B cell (primary cell): ENCODE results near the gene COTL1. TPM values are rescaled to one million over a fixed set of nuclear protein-coding genes. Genes with fewer than 3 reads are reported as not detected.

Source experiments
- ATAC-seq: fragments of 200-7000 bp; cut with Tn5 transposase; one replicate; pipeline ENCODE4 v1.10.0; 2021; ENCODE audit warnings: low read depth, mild to moderate bottlenecking, moderate number of reproducible peaks, moderate library complexity
- CTCF ChIA-PET: fragments of 350-600 bp; sonication (Branson Sonifier 250); formaldehyde crosslinking; loops from one replicate; lab custom pipeline; 2021; ENCODE audit warnings: antibody characterized with exemption, inconsistent platforms; lab: Charles Lee
- POLR2A ChIA-PET: fragments of 350-600 bp; sonication (Branson Sonifier 250); formaldehyde crosslinking; loops from one replicate; lab custom pipeline; 2021; ENCODE audit warnings: antibody characterized with exemption; lab: Charles Lee
- DNase-seq: peaks from one replicate; pipeline ENCODE4 v3.0.0; 2013
- H2AFZ ChIP-seq: 2 replicates; pipeline ENCODE4 v1.6.1; 2012; ENCODE audit warnings: mild to moderate bottlenecking, low read depth, low read length; ENCODE audit not compliant: insufficient read depth, poor library complexity, severe bottlenecking
- H3K27ac ChIP-seq, 2 donors: 1 replicate in 1 of 2; 2 replicates in 1 of 2; pipeline ENCODE4 v1.5.1; 2012 to 2013; ENCODE audit warnings: low read length in 2 of 2, mild to moderate bottlenecking in 2 of 2, moderate library complexity in 1 of 2
- H3K27me3 ChIP-seq, 4 experiments: fragments of 200-600 bp in 1 of 4; sonication (generic) in 1 of 4; replicated peaks in 1 of 4; 1 replicate in 2 of 4; 2 replicates in 2 of 4; pipeline versions ENCODE4 v1.6.1 to v1.7.0; 2013 to 2016; ENCODE audit warnings: low read length in 3 of 4, mild to moderate bottlenecking in 2 of 4, mixed read lengths in 1 of 4, moderate library complexity in 1 of 4; ENCODE audit not compliant: insufficient read depth in 4 of 4, control insufficient read depth in 3 of 4; ENCODE audit errors: control extremely low read depth in 1 of 4
- H3K36me3 ChIP-seq, 2 experiments: replicated peaks in 1 of 2; 1 replicate in 1 of 2; 2 replicates in 1 of 2; pipeline versions ENCODE4 v1.6.1 to v1.7.1; 2013; ENCODE audit warnings: low read length in 1 of 2; ENCODE audit not compliant: insufficient read depth in 2 of 2, control insufficient read depth in 1 of 2; ENCODE audit errors: control extremely low read depth in 1 of 2, extremely low read depth in 1 of 2
- H3K4me1 ChIP-seq, 2 donors: fragments of 200-600 bp in 1 of 2; sonication (generic) in 1 of 2; 1 replicate in 1 of 2; 2 replicates in 1 of 2; pipeline versions ENCODE4 v1.5.1 to v1.6.1; 2013 to 2017; ENCODE audit warnings: low read length in 2 of 2; ENCODE audit not compliant: control insufficient read depth in 2 of 2, insufficient read depth in 2 of 2
- H3K4me2 ChIP-seq: replicated peaks from 2 replicates; pipeline ENCODE3; 2012; ENCODE audit warnings: mild to moderate bottlenecking, low read depth, low read length; ENCODE audit not compliant: poor library complexity, severe bottlenecking
- H3K4me3 ChIP-seq, 5 experiments: fragments of 200-600 bp in 1 of 5; sonication (generic) in 1 of 5; 1 replicate in 3 of 5; 2 replicates in 2 of 5; pipeline versions ENCODE4 v1.5.1 to v1.7.0; 2011 to 2016; ENCODE audit warnings: low read length in 4 of 5, mild to moderate bottlenecking in 4 of 5, low read depth in 2 of 5, control low read depth in 1 of 5, moderate library complexity in 1 of 5; ENCODE audit not compliant: insufficient read depth in 1 of 5; ENCODE audit errors: control extremely low read depth in 1 of 5, extremely low read depth in 1 of 5
- H3K79me2 ChIP-seq: fragments of 200-600 bp; sonication (generic); one replicate; pipeline ENCODE4 v1.6.0; 2016; ENCODE audit warnings: low read length; ENCODE audit not compliant: control insufficient read depth, insufficient read depth
- H3K9ac ChIP-seq: fragments of 200-600 bp; sonication (generic); 2 replicates; pipeline ENCODE4 v1.6.1; 2017; ENCODE audit warnings: mild to moderate bottlenecking, low read length, moderate library complexity
- H3K9me3 ChIP-seq, 3 donors: one replicate each; pipeline versions ENCODE4 v1.6.1 to v1.7.1; 2013; ENCODE audit warnings: low read length in 2 of 3; ENCODE audit not compliant: control insufficient read depth in 2 of 3, insufficient read depth in 1 of 3; ENCODE audit errors: control extremely low read depth in 1 of 3
- H4K20me1 ChIP-seq: 2 replicates; pipeline ENCODE4 v1.6.0; 2012; ENCODE audit warnings: mild to moderate bottlenecking, low read length; ENCODE audit not compliant: insufficient read depth, control insufficient read depth, poor library complexity, severe bottlenecking
- H3K27ac Mint-ChIP-seq: one replicate; pipeline ENCODE4 v1.8.0; 2021; ENCODE audit warnings: mixed read lengths
- H3K27me3 Mint-ChIP-seq: one replicate; pipeline ENCODE4 v1.8.0; 2021; ENCODE audit warnings: mixed read lengths
- H3K4me1 Mint-ChIP-seq: one replicate; pipeline ENCODE4 v1.8.0; 2021; ENCODE audit warnings: mixed read lengths
- H3K4me3 Mint-ChIP-seq: one replicate; pipeline ENCODE4 v1.8.0; 2021; ENCODE audit warnings: mixed read lengths
- H3K9me3 Mint-ChIP-seq: one replicate; pipeline ENCODE4 v1.8.0; 2022; ENCODE audit warnings: mixed read lengths; ENCODE audit not compliant: insufficient read depth
- CTCF ChIP-seq: fragments of 200-600 bp; IDR thresholded peaks from one replicate; pipeline ENCODE4 v1.8.0; 2022; ENCODE audit warnings: antibody characterized with exemption, mild to moderate bottlenecking
- EZH2 ChIP-seq: IDR thresholded peaks from 2 replicates; pipeline ENCODE4 v1.6.1; 2012; ENCODE audit warnings: borderline replicate concordance, low read depth, mild to moderate bottlenecking, moderate library complexity, low read length; ENCODE audit not compliant: insufficient read depth, poor library complexity, severe bottlenecking
- WGBS: methylation state at CpG from one replicate; pipeline ENCODE4 v1.1.5; 2013; ENCODE audit warnings: missing lambda C conversion rate; ENCODE audit not compliant: insufficient coverage; 5-methylcytosine and 5-hydroxymethylcytosine counted together
- intact Hi-C: fragments of 100-400 bp; cut with micrococcal nuclease; formaldehyde crosslinking; loops from one replicate; pipeline ENCODE4 v1.10.0; 2022
- polyA plus RNA-seq: library from polyadenylated mRNA; depleted of rRNA; stranded (reverse); fragments of >200 nt; gene quantifications from 2 replicates; pipeline ENCODE4 v1.2.3, GENCODE V29; 2012
- total RNA-seq, 2 donors: library from RNA; stranded (reverse); fragments of 120-200 nt in 1 of 2; gene quantifications; 1 replicate in 1 of 2; 2 replicates in 1 of 2; pipeline versions ENCODE4 v1.2.3 to v1.2.4, GENCODE V29; 2013 to 2022

COTL1 gene
- total and polyA plus RNA-seq, 2 donors (not counting 1 experiment from before 2014, with no cell fraction given), result 158 to 264 TPM

- H3K4me3 Mint-ChIP-seq, result peak within 1 kb of the TSS; percentile 92
- peaks cover 59% of the 10 kb centered on the region for H3K79me2 ChIP-seq
- POLR2A ChIA-PET, result interaction anchor here (0.5 to 2.0 kb wide), 6 partner anchors 8 to 130 kb away, joined by 3 to 5 read pairs (median 4); no protein-coding TSS in a partner anchor
- H3K4me3 ChIP-seq, result peak within 1 kb of the TSS; percentile 42 to 75 (median 70)
- no peak for TF ChIP-seq EZH2
- no peak for TF ChIP-seq CTCF
- H3K9me3 Mint-ChIP-seq, result no peaks in the 10 kb centered on the region
- peaks cover 25% of the 10 kb centered on the region for H4K20me1 ChIP-seq
- H3K9me3 ChIP-seq, result no peaks in the 10 kb centered on the region
- WGBS, result 4% methylated on average over 73 of the region's 77 CpGs
- H3K36me3 ChIP-seq, result peaks cover 8 to 17% of the 10 kb centered on the region in 2 experiments
- H3K27ac Mint-ChIP-seq, result peak within 1 kb of the TSS; percentile 92
- no peaks in the 10 kb centered on the region for H3K27me3 Mint-ChIP-seq
- no peaks in the 10 kb centered on the region for H3K27me3 ChIP-seq
- ATAC-seq, result peak; percentile 90
- peak within 1 kb of the TSS; percentile 56 to 83 for H3K27ac ChIP-seq
- H3K4me2 ChIP-seq, result peak within 1 kb of the TSS; percentile 94
- H3K4me1 Mint-ChIP-seq, result peaks cover 51% of the 10 kb centered on the region
- intact Hi-C loops, result loop anchor here (2.0 kb wide), 1 partner anchor 25 kb away; no protein-coding TSS in a partner anchor
- CTCF ChIA-PET, result interaction anchor here (0.8 to 8.5 kb wide), 9 partner anchors 14 to 138 kb away, joined by 3 to 36 read pairs (median 5); no protein-coding TSS in a partner anchor
- peak; percentile 83 for DNase-seq
- H3K4me1 ChIP-seq, result peaks cover 34 to 44% of the 10 kb centered on the region in 2 donors
- H2AFZ ChIP-seq, result peak within 1 kb of the TSS; percentile 91
- peak within 1 kb of the TSS; percentile 79 for H3K9ac ChIP-seq
Measured at GRCh38 chr16:84647828-84648594, 30.1 kb upstream of the COTL1 start, which contains the start of gene KLHL36. TSS of gene KLHL36 (plus strand) at chr16:84648511. CDS start at chr16:84650868, 2,357 bp downstream.

DNA sequence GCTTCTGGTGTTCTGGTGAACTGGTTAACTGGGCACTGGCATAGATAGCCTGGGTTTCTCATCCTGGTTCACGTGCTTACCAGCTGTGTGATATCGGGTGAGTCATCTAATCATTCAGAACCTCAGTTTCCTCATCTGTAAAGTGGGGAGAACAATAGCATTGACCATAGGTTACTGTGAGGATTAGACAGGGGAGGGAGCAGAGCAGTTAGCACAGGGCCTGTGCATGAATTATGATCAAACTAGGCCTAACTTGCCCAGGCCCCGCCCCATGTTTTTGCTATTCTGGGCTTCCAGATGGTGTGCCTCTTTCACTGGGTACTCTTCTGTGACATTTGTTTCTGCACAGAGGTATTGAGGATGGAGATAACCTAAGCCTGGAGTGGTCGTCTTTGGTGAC lies 25.8 kb upstream of the COTL1 start:
- DNase-seq (peak; percentile 58), ATAC-seq (peak; percentile 17)
- Histone ChIP-seq H3K4me3 (no peak overlapping the region), H2AFZ (no peak overlapping the region), H3K4me2 (peak overlapping the region; percentile 55), H3K27ac (peak overlapping the region; percentile 48 to 50), H4K20me1 (no peaks in the 10 kb centered on the region), H3K27me3 (no peaks in the 10 kb centered on the region), H3K9ac (no peak overlapping the region), H3K79me2 (peaks cover 25% of the 10 kb centered on the region), H3K4me1 (peaks cover 55 to 66% of the 10 kb centered on the region in 2 donors), H3K36me3 (no peaks in the 10 kb centered on the region), H3K9me3 (no peaks in the 10 kb centered on the region)
- POLR2A ChIA-PET, result interaction anchor here (0.6 to 1.5 kb wide), 2 partner anchors 21 to 130 kb away, joined by 3 to 5 read pairs; no protein-coding TSS in a partner anchor
- 40% methylated on average over 4 of the region's 4 CpGs for WGBS
- Mint-ChIP-seq H3K4me1 (peaks cover 68% of the 10 kb centered on the region), H3K27me3 (no peaks in the 10 kb centered on the region), H3K27ac (peak overlapping the region; percentile 87), H3K4me3 (peak overlapping the region; percentile 66), H3K9me3 (no peaks in the 10 kb centered on the region)
- TF ChIP-seq EZH2, result no peak
- TF ChIP-seq CTCF, result no peak
- intact Hi-C loops, result loop anchor here (5.0 kb wide), 1 partner anchor 59 kb away; no protein-coding TSS in a partner anchor
- CTCF ChIA-PET, result interaction anchor here (1.7 to 8.5 kb wide), 3 partner anchors 21 to 82 kb away, joined by 9 to 36 read pairs (median 10); no protein-coding TSS in a partner anchor
